Hematopoietic multipotent progenitor cell treated with erythropoietin and hydrocortisone succinate and interleukin-3 and kit ligand, for 4 days (in vitro differentiated cells): ENCODE measurements around the gene ZNF408.

Source experiments
- DNase-seq: peaks from one replicate; pipeline ENCODE4 v3.0.0-alpha.2; 2015

The ZNF408 gene

GRCh38 chr11:46676436-46677158 lies 24.2 kb upstream of the ZNF408 start:
- DNase-seq: peak; percentile 45

GRCh38 chr11:46677169-46677568 lies 23.7 kb upstream of the ZNF408 start:
- no peak for DNase-seq

GRCh38 chr11:46677991-46678740 lies 22.7 kb upstream of the ZNF408 start:
- peak; percentile 40 for DNase-seq

- DNase-seq: no peak
These were observed 22.1 kb upstream of the ZNF408 start for GRCh38 chr11:46678741-46679130.

- no peak for DNase-seq
These were observed 21.3 kb upstream of the ZNF408 start for GRCh38 chr11:46679241-46680163.

- DNase-seq: no peak
These were observed 20.6 kb upstream of the ZNF408 start for GRCh38 chr11:46680164-46680760.

GRCh38 chr11:46680815-46681214 lies 20.0 kb upstream of the ZNF408 start:
- DNase-seq: no peak

- no peak for DNase-seq
These were observed 19.0 kb upstream of the ZNF408 start for GRCh38 chr11:46681814-46682213.

GRCh38 chr11:46682773-46683752 lies 17.8 kb upstream of the ZNF408 start:
- DNase-seq: no peak

GRCh38 chr11:46684367-46684766 lies 16.5 kb upstream of the ZNF408 start:
- no peak for DNase-seq

GRCh38 chr11:46686886-46687795 lies 13.7 kb upstream of the ZNF408 start:
- DNase-seq: no peak

- DNase-seq: no peak
These were observed 10.1 kb upstream of the ZNF408 start for GRCh38 chr11:46690702-46691101.

- no peak for DNase-seq
These were observed 8.4 kb upstream of the ZNF408 start for GRCh38 chr11:46692450-46692849.

GRCh38 chr11:46693597-46694012 lies 7.2 kb upstream of the ZNF408 start:
- DNase-seq: no peak

GRCh38 chr11:46694072-46694471 lies 6.8 kb upstream of the ZNF408 start:
- no peak for DNase-seq

GRCh38 chr11:46694607-46695006 lies 6.2 kb upstream of the ZNF408 start:
- DNase-seq: no peak

GRCh38 chr11:46695345-46696211 lies 5.3 kb upstream of the ZNF408 start:
- no peak for DNase-seq

GRCh38 chr11:46696212-46696558 lies 4.6 kb upstream of the ZNF408 start:
- DNase-seq: no peak

- peak; percentile 36 for DNase-seq
These were observed 3.5 kb upstream of the ZNF408 start for GRCh38 chr11:46697303-46697702.

- DNase-seq: no peak
These were observed 3.1 kb upstream of the ZNF408 start for GRCh38 chr11:46697723-46698122.
